Pericardium fibroblast (primary cell): ENCODE results near the gene TRMT10C. TPM values are rescaled to one million over a fixed set of nuclear protein-coding genes. Genes with fewer than 3 reads are reported as not detected.

Source experiments
- total RNA-seq: library from RNA; depleted of rRNA; stranded (reverse); fragments of >200 nt; gene quantifications from 2 replicates; pipeline ENCODE4 v1.2.3, GENCODE V29; 2015

The TRMT10C gene
- total RNA-seq, result 18.8 and 22.6 TPM in 2 replicates

GRCh38 chr3:101561630-101562328 is at the start of gene TRMT10C:
Gene TRMT10C (plus strand): TSS chr3:101561868. CDS start chr3:101564782, 2,914 bp downstream.

GRCh38 chr3:101512646-101513418 is 48.8 kb upstream of the TRMT10C start, which contains the start of gene SENP7:
Gene SENP7 (minus strand): TSS chr3:101513212. CDS start chr3:101513130, 82 bp downstream.

GRCh38 chr3:101573449-101574387 is 12.1 kb downstream of the TRMT10C start, which contains the start of gene PCNP:
Gene PCNP (plus strand): TSS chr3:101574180. CDS start chr3:101574216, 36 bp downstream.

Other genes with a start within 250 kb of the TRMT10C start
- under 0.01 and 0.17 TPM in 2 replicates for gene IMPG2, start 241.3 kb upstream of the TRMT10C start, total RNA-seq
- 2.4 and 4.8 TPM in 2 replicates for gene SENP7, start 48.7 kb upstream of the TRMT10C start, total RNA-seq
- gene PCNP, start 12.3 kb downstream of the TRMT10C start, total RNA-seq, result 36.4 and 48.8 TPM in 2 replicates
- gene ZBTB11, start 115.3 kb downstream of the TRMT10C start, total RNA-seq, result 8.7 and 9.7 TPM in 2 replicates
- gene RPL24, start 124.8 kb downstream of the TRMT10C start, total RNA-seq, result 1,646 and 2,131 TPM in 2 replicates
- gene CEP97, start 162.7 kb downstream of the TRMT10C start, total RNA-seq, result 3.4 and 4.3 TPM in 2 replicates
- 12.8 and 14.0 TPM in 2 replicates for gene NXPE3, start 217.3 kb downstream of the TRMT10C start, total RNA-seq